HG03521 (cell line): ENCODE measurements around the gene SH3D21.

Experiments
- ATAC-seq: cut with Tn5 transposase; IDR thresholded peaks from one replicate; pipeline ENCODE4 v1.9.1; 2021; ENCODE audit warnings: mild to moderate bottlenecking, moderate library complexity; ENCODE audit not compliant: unreplicated experiment

The SH3D21 gene

DNA sequence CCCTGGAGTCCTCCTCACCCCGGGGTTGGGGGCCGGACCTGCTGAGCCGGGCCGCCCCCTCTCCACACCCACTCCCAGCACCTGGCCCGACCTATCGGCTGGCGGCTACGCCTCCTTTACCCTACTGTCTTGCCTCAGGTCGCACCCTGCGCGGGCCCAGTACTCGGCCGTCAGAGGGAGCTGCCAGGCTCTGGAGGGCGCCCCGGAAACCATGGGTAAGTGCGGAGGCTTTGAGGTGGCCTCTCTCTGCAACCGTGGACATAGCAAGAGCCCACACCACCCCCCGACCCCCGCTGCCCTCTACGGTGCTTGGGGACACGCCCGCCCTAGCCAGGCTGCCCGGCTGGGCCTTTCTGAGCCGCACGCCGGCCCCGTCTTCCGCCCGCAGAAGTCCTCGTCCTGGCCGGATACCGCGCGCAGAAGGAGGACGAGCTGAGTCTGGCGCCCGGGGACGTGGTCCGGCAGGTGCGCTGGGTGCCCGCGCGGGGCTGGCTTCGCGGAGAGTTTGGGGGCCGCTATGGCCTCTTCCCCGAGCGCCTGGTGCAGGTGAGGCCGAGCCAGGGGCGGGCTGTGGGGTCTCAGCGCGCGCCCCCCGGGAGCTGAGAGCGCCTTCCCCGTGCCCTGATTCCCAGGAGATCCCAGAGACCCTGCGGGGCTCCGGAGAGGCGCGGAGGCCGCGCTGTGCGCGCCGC, at the start of gene SH3D21:
SH3D21 (plus strand) TSS at position 159 of the 692 bp plus-strand sequence; CDS start at position 212, 53 bp downstream.
- peak; percentile 29 for ATAC-seq

DNA sequence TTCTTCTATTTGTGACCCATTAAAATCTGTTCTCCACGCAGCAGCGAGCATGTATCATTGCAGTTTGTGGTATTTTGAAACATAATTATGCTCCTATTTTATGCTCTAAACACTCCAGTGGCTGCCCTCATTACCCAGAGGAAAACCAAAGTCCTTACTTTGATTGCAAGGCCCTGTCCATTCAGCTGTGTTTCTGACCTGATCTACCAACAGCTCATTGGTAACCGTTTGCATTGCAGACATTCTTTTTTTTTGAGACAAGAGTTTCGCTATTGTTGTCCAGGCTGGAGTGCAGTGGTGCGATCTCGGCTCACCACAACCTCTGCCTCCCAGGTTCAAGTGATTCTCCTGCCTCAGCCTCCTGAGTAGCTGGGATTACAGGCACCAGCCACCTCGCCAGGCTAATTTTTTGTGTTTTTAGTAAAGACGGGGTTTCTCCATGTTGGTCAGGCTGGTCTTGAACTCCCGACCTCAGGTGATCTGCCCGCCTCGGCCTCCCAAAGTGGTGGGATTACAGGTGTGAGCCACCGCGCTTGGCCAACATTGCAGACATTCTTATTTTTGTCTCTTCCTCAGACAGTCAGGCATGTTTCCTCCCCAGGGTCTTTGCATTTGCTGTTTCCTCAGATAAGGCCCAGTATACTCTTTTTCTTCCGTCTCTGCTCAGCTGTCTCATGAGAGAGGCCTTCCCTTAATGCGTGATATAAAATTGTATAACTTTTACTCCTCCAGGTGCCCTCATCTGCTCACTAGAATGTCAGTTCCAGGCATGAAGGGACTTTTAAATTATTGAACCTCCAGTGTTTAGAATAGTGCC, 49.4 kb upstream of the SH3D21 start:
- ATAC-seq, result no peak

DNA sequence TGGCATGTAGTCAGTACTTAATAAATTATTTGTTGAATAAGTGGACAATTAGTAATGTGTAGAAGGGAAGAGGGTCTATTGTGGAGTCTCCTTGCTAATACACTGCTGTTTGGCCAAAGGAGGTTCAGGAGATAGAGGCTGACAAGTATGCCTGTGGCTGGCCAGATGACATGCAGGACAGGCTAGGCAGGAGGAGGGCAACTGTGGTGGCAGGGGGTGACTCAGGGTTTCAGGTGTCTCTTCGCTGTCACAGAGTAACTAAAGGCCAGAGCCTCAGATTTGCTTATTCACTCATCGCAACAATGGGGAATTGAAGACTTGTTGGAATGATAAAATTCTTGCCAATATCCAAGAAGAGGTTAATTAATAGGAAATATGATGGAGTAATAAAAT, 48.8 kb upstream of the SH3D21 start:
- ATAC-seq, result no peak

DNA sequence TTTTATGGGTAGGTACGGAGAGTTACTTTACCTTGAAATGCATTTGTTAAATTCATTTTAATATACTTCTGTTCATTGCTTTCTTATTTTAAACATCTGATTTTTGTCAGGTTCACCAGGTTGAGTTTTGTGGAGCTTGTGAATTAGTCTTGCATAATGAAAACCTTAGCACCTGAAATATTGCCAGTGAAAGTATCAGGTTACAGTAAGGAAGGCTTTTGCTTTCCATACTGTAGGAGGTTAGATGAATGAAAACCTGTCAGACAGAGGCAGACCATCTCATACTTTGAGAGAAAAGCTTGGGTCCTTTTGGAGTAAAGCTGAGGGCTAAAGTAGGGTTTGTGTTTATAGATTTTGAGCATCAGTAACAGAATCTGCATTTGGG, 47.2 kb upstream of the SH3D21 start:
- no peak for ATAC-seq

DNA sequence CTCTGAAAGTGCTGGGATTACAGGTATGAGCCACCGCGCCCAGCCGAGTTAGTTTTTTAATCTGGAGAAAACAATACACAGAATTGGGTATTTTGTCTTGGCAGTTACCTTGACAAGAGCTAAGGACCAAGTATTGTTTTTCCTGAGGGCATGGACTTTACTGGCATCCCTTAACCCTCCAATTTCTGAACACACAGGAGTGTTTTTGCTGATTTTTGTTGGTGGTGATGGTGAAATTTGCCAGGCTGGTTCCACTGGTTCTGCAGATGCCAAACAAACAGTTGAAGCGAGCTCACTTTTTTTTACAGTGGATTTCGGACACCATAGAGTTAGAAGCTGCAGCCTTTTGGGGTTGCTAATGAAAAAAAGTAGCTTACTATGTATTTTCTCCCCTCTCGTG, 37.2 kb upstream of the SH3D21 start:
- no peak for ATAC-seq

DNA sequence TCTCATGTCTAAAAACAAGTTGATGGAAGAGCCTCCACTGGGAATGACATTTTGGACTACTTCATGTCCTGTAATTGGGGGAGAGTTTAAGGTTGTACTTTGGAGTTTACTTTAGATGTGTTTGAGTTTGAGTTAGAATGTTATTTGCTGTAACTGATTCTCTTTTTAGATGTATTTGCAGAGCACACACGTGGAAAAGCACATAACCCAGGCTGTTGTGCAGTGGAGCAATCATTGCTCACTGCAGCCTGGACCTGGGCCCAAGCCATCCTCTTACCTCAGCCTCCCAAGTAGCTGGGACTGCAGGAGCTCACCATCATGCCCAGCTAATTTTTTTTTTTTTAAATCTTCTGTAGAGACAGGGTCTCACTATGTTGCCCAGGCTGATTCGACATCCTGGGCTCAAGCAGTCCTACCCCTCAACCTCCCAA, 36.7 kb upstream of the SH3D21 start:
- ATAC-seq, result no peak

DNA sequence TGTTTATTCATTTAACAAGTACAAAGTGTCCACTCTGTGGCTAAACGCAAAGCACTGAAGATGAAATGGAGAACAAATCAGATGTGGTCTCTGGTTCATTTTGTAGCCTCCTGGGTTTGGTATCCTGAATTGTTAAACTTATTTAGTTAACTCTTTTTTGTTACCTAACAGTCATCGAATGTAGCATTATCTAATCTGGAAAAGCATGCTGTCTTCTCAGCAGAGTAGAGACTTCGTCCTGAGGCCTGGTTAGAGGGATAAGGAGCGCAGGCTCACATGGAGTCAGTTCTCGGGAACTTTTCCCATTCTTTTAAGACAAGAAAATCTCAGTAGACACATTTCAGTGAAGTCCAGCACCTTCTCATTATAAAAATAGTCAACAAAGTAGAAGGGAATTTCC, 33.1 kb upstream of the SH3D21 start:
- no peak for ATAC-seq

DNA sequence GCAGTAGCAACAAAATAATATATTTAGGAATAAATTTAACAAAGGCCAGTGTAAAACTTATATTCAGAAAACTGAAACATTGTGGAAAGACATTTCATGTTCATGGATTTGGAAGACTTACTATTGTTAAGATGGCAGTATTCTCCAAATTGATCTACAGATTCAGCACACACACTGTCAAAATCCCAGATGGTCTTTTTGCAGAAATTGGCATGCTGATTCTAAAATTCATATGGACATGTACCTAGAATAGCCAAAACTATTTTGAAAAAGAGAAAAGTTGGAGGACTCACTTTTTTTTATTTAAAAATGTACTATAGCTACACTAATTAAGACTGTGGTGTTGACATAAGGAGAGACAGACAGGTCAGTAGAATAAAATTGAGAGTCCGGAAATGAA, 32.0 kb upstream of the SH3D21 start:
- ATAC-seq, result no peak

DNA sequence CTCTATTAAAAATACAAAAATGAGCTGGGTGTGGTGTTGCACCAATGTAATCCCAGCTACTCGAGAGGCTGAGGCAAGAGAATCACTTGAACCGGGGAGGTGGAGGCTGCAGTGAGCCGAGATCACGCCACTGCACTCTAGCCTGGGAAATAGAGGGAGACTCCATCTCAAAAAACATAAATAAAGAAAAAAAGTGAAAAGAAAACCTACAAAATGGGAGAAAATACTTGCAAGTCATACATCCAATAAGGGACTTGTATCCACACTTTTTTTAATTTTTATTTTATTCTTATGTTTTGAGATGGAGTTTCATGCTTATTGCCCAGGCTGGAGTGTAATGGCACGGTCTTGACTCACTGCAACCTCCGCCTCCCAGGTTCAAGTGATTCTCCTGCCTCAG, 29.5 kb upstream of the SH3D21 start:
- no peak for ATAC-seq

DNA sequence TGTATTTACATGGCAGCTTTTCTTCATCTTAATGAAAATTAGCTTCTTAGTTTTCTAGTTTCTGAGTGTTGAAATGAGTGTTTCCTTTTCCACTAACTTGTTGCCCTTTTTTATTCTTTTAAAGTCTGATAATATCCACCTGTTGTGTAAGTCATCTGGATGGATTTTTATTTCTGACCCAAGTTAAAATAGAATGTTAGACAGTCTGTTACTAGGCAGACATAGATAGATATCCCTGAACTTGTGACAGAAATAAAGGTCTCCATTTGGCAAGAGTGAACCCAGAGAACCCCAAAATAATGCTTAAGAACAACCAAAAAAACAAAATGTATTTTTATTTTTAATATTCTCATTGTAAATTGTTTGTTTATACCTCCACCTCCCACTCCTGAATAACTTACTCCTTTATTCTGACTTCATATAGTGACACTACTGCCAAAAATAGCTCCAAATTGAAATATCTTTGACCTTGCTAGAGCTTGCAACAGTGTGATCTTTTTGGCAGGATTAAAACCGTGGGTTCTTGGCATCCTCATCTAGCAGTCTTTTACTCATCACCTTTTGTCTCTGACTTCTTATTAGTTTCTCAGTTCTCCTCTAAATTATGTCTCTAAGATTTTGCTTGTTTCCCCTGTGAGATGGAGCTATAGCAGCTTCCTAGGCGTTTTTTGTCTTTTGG, 26.9 kb upstream of the SH3D21 start:
- ATAC-seq, result no peak

DNA sequence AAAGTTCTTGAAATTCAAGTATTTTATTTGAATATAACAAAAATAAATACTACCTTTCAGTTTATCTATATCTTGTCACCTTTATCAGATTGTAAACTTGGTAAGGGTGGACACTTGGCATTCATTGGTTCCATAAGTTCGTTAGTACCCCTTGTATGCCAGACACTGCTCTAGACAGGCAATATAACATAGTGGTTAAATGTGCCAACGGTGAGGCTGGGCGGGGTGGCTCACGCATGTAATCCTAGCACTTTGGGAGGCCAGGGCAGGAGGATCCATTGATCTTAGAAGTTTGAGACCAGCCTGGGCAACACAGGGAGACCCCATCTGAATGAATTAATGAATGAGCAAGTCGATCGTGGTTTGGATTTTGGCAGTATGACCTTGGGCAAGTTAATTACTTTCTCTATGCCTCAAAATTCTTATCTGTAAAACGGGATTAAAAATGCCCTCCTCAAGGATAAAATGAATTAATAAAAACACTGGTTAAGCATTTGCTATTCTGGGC, 26.3 kb upstream of the SH3D21 start:
- ATAC-seq, result no peak

DNA sequence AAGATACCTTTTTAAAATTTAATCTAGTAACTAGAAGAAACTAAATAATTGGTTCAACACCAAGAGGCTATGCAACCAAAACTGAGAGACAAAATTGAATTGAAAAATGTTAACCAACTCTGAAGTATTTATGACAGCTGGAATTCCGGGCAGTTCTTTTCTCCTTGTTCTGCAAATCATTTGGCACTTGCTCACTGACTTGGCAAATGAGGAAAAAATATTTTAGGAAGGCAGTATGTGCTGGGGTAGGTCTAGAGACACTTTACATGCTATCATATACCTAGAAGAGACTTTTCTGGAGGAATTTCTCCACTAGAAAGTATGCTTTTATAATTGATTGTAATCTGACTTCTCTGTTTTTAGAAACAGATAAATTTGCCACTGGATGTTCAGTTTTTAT, 22.1 kb upstream of the SH3D21 start:
- ATAC-seq, result no peak

DNA sequence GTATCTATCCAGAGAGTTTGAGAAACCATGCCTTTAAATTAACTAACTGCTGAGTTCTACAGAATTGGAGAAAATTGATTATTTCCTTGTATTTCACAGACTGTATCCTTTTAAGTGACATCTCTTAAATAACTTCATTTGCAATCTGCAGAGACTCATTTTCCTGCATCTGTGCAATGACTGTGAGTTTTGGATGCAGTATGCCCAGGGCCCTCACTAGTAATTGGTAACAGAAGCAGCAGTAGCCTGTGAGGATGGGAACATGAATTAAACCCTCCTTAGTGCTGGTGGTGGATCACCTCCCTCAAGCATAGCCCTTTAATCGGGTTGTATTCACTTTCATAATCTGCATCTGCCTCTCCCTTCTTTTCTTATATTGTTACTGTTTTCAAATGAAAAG, 21.7 kb upstream of the SH3D21 start:
- ATAC-seq, result no peak

DNA sequence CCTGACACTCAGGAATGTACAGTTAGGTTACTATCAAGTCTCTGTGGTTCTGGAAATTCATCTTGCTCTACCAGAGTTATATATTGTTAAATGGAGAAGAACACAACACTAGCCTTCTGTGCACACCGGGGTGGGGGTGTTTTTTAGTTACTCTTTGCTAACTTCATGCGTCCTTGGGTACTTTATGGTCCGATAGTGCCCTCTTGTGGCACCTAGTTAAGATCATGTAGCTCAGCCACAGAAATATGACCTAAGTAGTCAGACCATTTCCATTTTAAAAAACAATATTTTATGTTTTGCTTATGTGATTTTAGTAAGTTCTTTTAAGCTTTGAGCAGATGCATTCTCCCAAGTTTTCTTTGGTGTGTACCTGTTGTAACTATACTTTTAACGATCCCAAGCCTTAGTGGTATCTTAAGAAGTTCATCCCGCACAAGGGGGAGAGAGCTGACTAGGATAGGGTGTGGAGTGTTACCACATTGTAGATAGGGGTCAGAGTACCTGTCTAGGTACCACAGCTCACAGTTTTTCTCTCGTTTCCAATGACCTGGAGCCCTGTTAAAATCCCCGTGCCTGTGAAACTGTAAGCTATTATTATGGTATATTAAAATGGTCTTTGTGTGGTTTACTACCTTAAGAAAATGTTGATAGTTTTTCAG, 20.6 kb upstream of the SH3D21 start:
- ATAC-seq, result no peak

DNA sequence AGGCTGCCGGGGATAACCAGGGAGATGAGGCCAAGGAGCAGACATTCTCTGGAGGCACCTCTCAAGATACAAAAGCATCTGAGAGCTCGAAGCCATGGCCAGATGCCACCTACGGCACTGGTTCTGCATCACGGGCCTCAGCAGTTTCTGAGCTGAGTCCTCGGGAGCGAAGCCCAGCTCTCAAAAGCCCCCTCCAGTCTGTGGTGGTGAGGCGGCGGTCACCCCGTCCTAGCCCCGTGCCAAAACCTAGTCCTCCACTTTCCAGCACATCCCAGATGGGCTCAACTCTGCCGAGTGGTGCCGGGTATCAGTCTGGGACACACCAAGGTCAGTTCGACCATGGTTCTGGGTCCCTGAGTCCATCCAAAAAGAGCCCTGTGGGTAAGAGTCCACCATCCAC, 19.4 kb upstream of the SH3D21 start:
- ATAC-seq, result no peak

DNA sequence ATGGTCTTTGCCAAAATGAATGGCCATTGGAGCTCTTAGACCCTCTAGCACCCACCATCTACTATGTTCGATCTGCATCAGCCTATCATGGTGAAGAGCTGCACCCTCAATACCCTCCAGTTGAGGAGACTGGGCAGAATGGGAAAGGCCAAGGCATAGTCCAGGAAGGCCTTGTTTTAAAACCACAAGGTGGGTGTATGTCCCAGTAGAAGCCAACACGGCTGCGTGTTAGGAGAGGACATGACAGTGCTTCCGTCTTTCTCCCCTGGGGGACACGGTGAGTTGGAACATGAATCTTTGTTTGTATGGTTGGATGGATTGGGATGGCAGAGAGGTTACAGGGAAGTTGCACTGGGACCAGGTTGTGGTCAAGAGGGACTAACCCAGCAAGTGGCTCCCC, 18.6 kb upstream of the SH3D21 start:
- ATAC-seq, result no peak

DNA sequence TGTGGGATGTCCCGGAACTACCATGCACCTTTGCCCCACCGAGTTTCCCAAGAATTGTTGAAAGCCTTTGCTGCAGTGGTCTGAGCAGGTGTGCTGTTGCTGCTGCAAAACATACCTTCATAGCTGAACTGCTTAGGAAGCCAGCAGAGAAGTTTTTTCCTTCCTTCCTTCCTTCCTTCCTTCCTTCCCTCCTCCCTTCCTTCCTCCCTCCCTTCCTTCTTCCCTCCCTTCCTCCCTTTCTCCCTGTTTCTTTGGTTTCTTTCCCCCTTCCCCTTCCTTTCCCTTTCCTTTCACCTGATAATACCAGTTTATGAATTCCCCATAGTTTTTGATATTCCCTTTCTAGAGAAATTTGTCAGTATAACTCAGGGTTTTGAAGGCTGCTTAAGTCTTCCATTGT, 10.8 kb upstream of the SH3D21 start:
- no peak for ATAC-seq

DNA sequence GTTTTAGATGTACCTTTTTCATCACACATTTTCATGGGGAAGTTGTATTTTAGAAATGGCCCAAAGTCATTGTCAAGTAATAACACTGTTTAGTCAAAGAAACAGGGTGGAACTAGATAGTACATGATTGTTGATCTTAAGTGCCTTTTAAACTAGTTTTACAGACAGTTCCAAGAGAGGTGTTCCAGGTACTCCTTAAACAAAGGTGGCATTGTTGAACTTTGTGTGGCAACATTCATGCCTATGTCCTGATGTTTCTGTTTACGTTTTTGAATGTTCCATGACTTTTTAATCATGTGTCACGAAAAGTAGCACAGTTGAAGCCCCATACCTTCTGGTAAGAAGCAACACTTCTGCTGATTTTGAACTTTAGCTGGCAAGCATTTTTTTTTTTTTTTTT, 9.1 kb upstream of the SH3D21 start:
- ATAC-seq, result no peak

DNA sequence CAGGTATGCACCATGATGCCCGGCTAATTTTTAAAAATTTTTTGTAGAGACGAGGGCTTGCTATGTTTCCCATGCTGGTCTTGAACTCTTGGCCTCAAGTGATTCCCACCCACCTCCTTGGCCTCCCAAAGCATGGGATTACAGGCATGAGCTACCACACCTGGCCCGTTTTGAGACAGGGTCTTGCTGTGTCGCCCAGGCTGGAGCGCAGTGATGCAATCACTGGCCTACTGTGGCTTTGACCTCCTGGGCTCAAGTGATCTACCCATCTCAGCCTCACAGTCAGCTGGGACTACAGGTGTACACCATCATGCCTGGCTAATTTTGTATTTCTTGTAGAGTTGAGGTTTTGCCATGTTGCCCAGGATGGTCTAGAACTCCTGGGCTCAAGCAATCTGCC, 7.5 kb upstream of the SH3D21 start:
- no peak for ATAC-seq

DNA sequence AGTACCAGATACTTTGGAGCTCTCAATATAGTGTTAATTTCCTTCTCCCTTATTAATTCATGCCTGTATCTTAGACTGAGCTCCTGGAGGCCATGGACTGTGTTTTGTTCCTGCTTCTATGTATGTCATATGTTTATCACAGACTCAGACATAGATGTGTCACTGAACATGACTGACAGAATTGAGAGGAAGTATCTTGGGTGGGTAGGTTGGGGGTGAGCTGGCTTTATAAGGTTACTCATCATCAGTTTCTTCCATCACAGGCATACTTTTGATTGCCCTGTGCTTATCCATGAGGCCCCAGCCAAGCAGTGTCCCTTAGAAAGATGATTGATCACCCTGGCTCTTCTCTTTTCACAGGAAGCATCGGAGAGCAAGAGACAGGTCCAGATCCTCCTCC, 5.6 kb upstream of the SH3D21 start:
- ATAC-seq, result no peak

DNA sequence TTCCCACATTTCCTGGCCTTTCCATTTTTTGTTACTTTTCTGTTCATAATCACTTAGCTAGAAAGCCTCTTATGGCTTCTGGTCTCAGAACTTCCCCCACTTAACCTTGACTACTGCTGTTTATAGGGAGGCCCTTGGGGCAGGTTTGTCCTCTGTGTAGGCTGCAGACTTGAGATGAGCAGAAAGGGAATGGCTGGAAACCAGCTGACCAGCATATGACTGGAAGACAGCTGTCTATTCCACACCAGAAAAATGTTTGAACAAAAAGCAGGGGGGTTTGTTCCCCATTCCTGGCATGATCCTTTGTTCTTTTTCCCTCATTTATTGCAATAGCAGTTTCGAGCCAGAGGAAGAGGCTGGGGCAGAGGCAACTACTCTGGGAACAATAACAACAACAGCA, 4.9 kb upstream of the SH3D21 start:
- ATAC-seq, result no peak
